ENCODE data around the gene PKP2. TPM values are rescaled to one million over a fixed set of nuclear protein-coding genes. Genes with fewer than 3 reads are reported as not detected.

Gene PKP2
- total RNA-seq, 2 experiments from 2014 or later: not detected

- no peaks in the 10 kb centered on the region for H3K79me2 ChIP-seq (ENCODE audit: insufficient read depth, low read depth, low read length)
- H3K9me2 ChIP-seq (ENCODE audit: insufficient read depth, low read length): no peaks in the 10 kb centered on the region
- no peaks in the 10 kb centered on the region for H3K36me3 ChIP-seq (ENCODE audit: insufficient read depth, low read length)
- ChIA-PET POLR2A (no interaction called here), CTCF (ENCODE audit: unreplicated experiment) (no interaction called here)
- intact Hi-C loops (cut with micrococcal nuclease; ENCODE audit: unreplicated experiment): no loop called here
- H3K4me1 ChIP-seq (ENCODE audit: insufficient read depth, low read length, poor library complexity, severe bottlenecking): no peaks in the 10 kb centered on the region
- H2AFZ ChIP-seq (ENCODE audit: low read length): no peak overlapping the region
- DNase-seq (ENCODE audit: low spot score): no peak
- TF ChIP-seq, protein P1, sequence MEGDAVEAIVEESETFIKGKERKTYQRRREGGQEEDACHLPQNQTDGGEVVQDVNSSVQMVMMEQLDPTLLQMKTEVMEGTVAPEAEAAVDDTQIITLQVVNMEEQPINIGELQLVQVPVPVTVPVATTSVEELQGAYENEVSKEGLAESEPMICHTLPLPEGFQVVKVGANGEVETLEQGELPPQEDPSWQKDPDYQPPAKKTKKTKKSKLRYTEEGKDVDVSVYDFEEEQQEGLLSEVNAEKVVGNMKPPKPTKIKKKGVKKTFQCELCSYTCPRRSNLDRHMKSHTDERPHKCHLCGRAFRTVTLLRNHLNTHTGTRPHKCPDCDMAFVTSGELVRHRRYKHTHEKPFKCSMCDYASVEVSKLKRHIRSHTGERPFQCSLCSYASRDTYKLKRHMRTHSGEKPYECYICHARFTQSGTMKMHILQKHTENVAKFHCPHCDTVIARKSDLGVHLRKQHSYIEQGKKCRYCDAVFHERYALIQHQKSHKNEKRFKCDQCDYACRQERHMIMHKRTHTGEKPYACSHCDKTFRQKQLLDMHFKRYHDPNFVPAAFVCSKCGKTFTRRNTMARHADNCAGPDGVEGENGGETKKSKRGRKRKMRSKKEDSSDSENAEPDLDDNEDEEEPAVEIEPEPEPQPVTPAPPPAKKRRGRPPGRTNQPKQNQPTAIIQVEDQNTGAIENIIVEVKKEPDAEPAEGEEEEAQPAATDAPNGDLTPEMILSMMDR (conservative IDR thresholded peaks at IDR 0.05; ENCODE audit: low read length): no peak
- no peaks in the 10 kb centered on the region for H3K9me3 ChIP-seq (ENCODE audit: low read length)
- no peaks in the 10 kb centered on the region for H4K20me1 ChIP-seq (ENCODE audit: insufficient read depth, low read length)
- H3K27ac ChIP-seq (ENCODE audit: low read depth, low read length, poor library complexity, severe bottlenecking): no peak overlapping the region
- no TSS peak for BruUV-seq (replicated peaks)
- no peak overlapping the region for H3K4me3 ChIP-seq (ENCODE audit: low read depth, low read length, poor library complexity, severe bottlenecking)
- H3K4me2 ChIP-seq (ENCODE audit: low read length): no peak overlapping the region
Observed at GRCh38 chr12:32777159-32777558, 119.4 kb downstream of the PKP2 start.

DNA sequence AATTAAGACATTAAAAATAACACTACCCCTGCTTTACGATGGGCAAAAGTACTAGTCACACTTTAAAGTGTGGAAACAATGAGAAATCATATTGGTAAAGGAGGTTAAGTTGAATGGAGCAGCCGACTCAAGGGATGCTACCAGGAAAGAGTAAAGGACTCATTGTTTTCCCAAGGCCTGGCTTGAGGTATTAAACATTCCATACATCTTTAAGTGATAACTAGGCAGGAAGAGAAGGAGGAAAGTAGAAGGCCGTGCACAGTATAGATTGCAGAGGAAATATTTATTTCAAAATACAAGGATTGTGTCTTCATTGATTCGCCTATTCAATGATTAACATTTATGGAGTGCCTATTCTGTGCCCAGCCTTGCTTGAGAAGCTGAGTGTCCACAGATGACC is 120.3 kb downstream of the PKP2 start:
- ChIA-PET CTCF (ENCODE audit: unreplicated experiment) (no interaction called here), POLR2A (interaction anchor here (0.6 kb wide), 1 partner anchor 104 kb away, joined by 3 read pairs; no protein-coding TSS in a partner anchor)
- no TSS peak for BruUV-seq (replicated peaks)

GRCh38 chr12:32773691-32774090 is 122.9 kb downstream of the PKP2 start:
- H3K4me1 ChIP-seq (ENCODE audit: insufficient read depth, low read length, poor library complexity, severe bottlenecking): no peaks in the 10 kb centered on the region
- no peak overlapping the region for H3K4me3 ChIP-seq (ENCODE audit: low read depth, low read length, poor library complexity, severe bottlenecking)
- BruUV-seq (replicated peaks): no TSS peak
- intact Hi-C loops (cut with micrococcal nuclease; ENCODE audit: unreplicated experiment): no loop called here
- no peaks in the 10 kb centered on the region for H3K79me2 ChIP-seq (ENCODE audit: insufficient read depth, low read depth, low read length)
- ChIA-PET POLR2A (interaction anchor here (0.6 to 1.2 kb wide), 4 partner anchors 8 to 802 kb away, joined by 3 to 5 read pairs (median 3); no protein-coding TSS in a partner anchor), CTCF (ENCODE audit: unreplicated experiment) (no interaction called here)
- DNase-seq (ENCODE audit: low spot score): no peak
- H3K9me2 ChIP-seq (ENCODE audit: insufficient read depth, low read length): no peaks in the 10 kb centered on the region
- no peaks in the 10 kb centered on the region for H3K36me3 ChIP-seq (ENCODE audit: insufficient read depth, low read length)
- no peak for TF ChIP-seq EZH2phosphoT487 (IDR thresholded peaks at IDR 0.05; ENCODE audit: borderline replicate concordance, low read depth, low read length)
- TF ChIP-seq, protein P1 (conservative IDR thresholded peaks at IDR 0.05; ENCODE audit: low read length): no peak
- H4K20me1 ChIP-seq (ENCODE audit: insufficient read depth, low read length): no peaks in the 10 kb centered on the region
- no peak overlapping the region for H3K27ac ChIP-seq (ENCODE audit: low read depth, low read length, poor library complexity, severe bottlenecking)
- H3K9me3 ChIP-seq (ENCODE audit: low read length): no peaks in the 10 kb centered on the region
- no peak overlapping the region for H3K4me2 ChIP-seq (ENCODE audit: low read length)
- no peak overlapping the region for H2AFZ ChIP-seq (ENCODE audit: low read length)

More for the DNA sequence above, 120.3 kb downstream of the PKP2 start:
- Histone ChIP-seq H4K20me1 (ENCODE audit: insufficient read depth, low read length) (no peaks in the 10 kb centered on the region), H3K79me2 (ENCODE audit: insufficient read depth, low read depth, low read length) (no peaks in the 10 kb centered on the region), H3K9me3 (ENCODE audit: low read length) (no peaks in the 10 kb centered on the region), H3K27ac (ENCODE audit: low read depth, low read length, poor library complexity, severe bottlenecking) (no peak overlapping the region), H3K4me3 (ENCODE audit: low read depth, low read length, poor library complexity, severe bottlenecking) (no peak overlapping the region), H3K9me2 (ENCODE audit: insufficient read depth, low read length) (no peaks in the 10 kb centered on the region), H3K36me3 (ENCODE audit: insufficient read depth, low read length) (no peaks in the 10 kb centered on the region), H3K4me2 (ENCODE audit: low read length) (no peak overlapping the region), H2AFZ (ENCODE audit: low read length) (no peak overlapping the region), H3K4me1 (ENCODE audit: insufficient read depth, low read length, poor library complexity, severe bottlenecking) (no peaks in the 10 kb centered on the region)
- intact Hi-C loops (cut with micrococcal nuclease; ENCODE audit: unreplicated experiment): no loop called here
- no peak for TF ChIP-seq EZH2phosphoT487 (IDR thresholded peaks at IDR 0.05; ENCODE audit: borderline replicate concordance, low read depth, low read length)
- TF ChIP-seq, protein P1 (conservative IDR thresholded peaks at IDR 0.05; ENCODE audit: low read length): no peak
- DNase-seq (ENCODE audit: low spot score): no peak

All from OCI-LY7 (cell line).